IMR-90 (cell line): Measurements from ENCODE around the gene RIMS4.

Experiments
- BHLHE40 ChIP-seq: fragments of 150-350 bp; IDR thresholded peaks from 2 replicates; pipeline ENCODE4 v1.6.1; 2016; ENCODE audit warnings: mild to moderate bottlenecking, low read depth, low read length
- CEBPB ChIP-seq: IDR thresholded peaks from 2 replicates; pipeline ENCODE4 v1.6.1; 2012; ENCODE audit warnings: low read depth, low read length, improper control_type of control experiment
- MXI1 ChIP-seq: IDR thresholded peaks from 2 replicates; pipeline ENCODE4 v1.6.1; 2012; ENCODE audit warnings: low read depth, mild to moderate bottlenecking, low read length, moderate library complexity, borderline replicate concordance
- POLR2A ChIP-seq: IDR thresholded peaks from 2 replicates; pipeline ENCODE4 v1.6.1; 2012; ENCODE audit warnings: mild to moderate bottlenecking, low read depth, low read length
- RAD21 ChIP-seq: IDR thresholded peaks from 2 replicates; pipeline ENCODE4 v1.6.1; 2012; ENCODE audit warnings: low read length, improper control_type of control experiment
- TF ChIP-seq, protein P1 (sequence below): conservative IDR thresholded peaks from 2 replicates; pipeline ENCODE4 v1.5.1; 2012; ENCODE audit warnings: mild to moderate bottlenecking, low read depth, low read length, improper control_type of control experiment
- TF ChIP-seq, protein P2 (sequence below): fragments of 150-350 bp; IDR thresholded peaks from 2 replicates; pipeline ENCODE4 v1.6.1; 2017; ENCODE audit warnings: mild to moderate bottlenecking, antibody characterized with exemption, low read length, low read depth

DNA sequence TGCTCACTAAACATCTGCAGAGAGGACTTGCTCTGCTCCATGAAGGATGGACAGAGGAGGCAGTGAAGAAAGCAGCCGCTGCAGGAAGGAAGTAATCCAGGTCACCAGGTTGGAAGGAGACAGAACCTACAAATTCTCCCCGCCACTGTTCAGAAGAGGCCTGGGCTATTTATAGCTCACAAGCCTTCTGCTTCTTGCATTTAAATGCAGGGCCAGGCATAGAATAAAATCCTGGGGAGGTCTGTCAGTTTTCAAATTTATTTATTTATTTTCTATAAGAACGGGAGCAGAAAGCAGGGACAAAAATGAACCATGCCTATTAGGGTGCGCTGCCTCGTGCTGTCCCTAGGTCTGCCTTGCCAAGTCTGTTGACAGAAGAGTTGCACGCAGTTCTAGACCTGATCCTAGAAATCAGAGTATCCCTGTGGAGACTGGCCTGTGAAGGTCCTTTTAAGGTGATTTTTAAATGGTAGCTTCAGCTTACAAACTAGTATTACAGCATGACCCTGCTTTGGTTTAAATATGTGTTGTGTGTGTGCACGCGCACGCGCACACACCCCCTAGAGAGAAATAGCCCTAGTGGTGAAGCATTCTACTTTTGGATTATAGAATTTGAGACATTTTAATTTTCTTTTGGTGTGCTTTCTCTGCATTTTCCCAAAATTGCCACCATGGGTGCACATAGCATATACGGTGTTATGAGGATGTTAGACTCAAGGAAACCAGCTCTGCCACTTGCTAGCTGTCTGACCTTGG, 19.5 kb downstream of the RIMS4 start:
- TF ChIP-seq BHLHE40 (no peak), MXI1 (no peak), CEBPB (no peak), POLR2A (no peak), RAD21 (no peak)
- TF ChIP-seq, protein P1, sequence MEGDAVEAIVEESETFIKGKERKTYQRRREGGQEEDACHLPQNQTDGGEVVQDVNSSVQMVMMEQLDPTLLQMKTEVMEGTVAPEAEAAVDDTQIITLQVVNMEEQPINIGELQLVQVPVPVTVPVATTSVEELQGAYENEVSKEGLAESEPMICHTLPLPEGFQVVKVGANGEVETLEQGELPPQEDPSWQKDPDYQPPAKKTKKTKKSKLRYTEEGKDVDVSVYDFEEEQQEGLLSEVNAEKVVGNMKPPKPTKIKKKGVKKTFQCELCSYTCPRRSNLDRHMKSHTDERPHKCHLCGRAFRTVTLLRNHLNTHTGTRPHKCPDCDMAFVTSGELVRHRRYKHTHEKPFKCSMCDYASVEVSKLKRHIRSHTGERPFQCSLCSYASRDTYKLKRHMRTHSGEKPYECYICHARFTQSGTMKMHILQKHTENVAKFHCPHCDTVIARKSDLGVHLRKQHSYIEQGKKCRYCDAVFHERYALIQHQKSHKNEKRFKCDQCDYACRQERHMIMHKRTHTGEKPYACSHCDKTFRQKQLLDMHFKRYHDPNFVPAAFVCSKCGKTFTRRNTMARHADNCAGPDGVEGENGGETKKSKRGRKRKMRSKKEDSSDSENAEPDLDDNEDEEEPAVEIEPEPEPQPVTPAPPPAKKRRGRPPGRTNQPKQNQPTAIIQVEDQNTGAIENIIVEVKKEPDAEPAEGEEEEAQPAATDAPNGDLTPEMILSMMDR: no peak
- TF ChIP-seq, protein P2, sequence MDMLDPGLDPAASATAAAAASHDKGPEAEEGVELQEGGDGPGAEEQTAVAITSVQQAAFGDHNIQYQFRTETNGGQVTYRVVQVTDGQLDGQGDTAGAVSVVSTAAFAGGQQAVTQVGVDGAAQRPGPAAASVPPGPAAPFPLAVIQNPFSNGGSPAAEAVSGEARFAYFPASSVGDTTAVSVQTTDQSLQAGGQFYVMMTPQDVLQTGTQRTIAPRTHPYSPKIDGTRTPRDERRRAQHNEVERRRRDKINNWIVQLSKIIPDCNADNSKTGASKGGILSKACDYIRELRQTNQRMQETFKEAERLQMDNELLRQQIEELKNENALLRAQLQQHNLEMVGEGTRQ: no peak
